Epithelial cell of esophagus (primary cell): ENCODE results near the gene WNT8A.
"Not testable (repeated sequence)": the region's sequence is repeated elsewhere in the genome, so short reads cannot be mapped to it uniquely, and the experiment has no call there.

Experiments
- DNase-seq: peaks from one replicate; pipeline ENCODE4 v3.0.0; 2010; ENCODE audit warnings: low read depth
- H3K4me3 ChIP-seq: 2 replicates; pipeline ENCODE4 v1.5.1; 2011; ENCODE audit warnings: mild to moderate bottlenecking, low read length, control low read depth
- CTCF ChIP-seq: IDR thresholded peaks from 2 replicates; pipeline ENCODE4 v1.5.1; 2011; ENCODE audit warnings: low read depth, mild to moderate bottlenecking, low read length, control low read depth, inconsistent platforms; ENCODE audit not compliant: insufficient read depth; ENCODE audit errors: missing control alignments

Gene WNT8A

GRCh38 chr5:138083702-138084101 is at the start of gene WNT8A:
TSS of gene WNT8A (plus strand) at chr5:138084033. CDS start at chr5:138084128, 95 bp downstream.
- H3K4me3 ChIP-seq = no peak within 1 kb of the TSS
- no peak for TF ChIP-seq CTCF
- DNase-seq = no peak

GRCh38 chr5:138035605-138036537 is 48.0 kb upstream of the WNT8A start:
- peak; percentile 91 for DNase-seq
- TF ChIP-seq CTCF = peak; percentile 77
- no peak overlapping the region for H3K4me3 ChIP-seq

GRCh38 chr5:138037271-138037670 is 46.6 kb upstream of the WNT8A start:
- no peak overlapping the region for H3K4me3 ChIP-seq
- DNase-seq = no peak
- TF ChIP-seq CTCF = no peak

GRCh38 chr5:138037907-138038633 is 45.8 kb upstream of the WNT8A start:
- H3K4me3 ChIP-seq = no peak overlapping the region
- DNase-seq = no peak
- no peak for TF ChIP-seq CTCF

- TF ChIP-seq CTCF = no peak
- no peak for DNase-seq
- H3K4me3 ChIP-seq = no peak overlapping the region
These were observed 45.0 kb upstream of the WNT8A start for GRCh38 chr5:138038826-138039225.

GRCh38 chr5:138045283-138045682 is 38.5 kb upstream of the WNT8A start:
- not testable (repeated sequence) for DNase-seq, H3K4me3 ChIP-seq
